HG02943 (cell line): ENCODE results near the gene ATP8A2.

Experiments
- ATAC-seq: cut with Tn5 transposase; IDR thresholded peaks from one replicate; pipeline ENCODE4 v1.9.1; 2021; ENCODE audit warnings: mild to moderate bottlenecking, low read depth, moderate library complexity; ENCODE audit not compliant: unreplicated experiment

The ATP8A2 gene

GRCh38 chr13:25840261-25840660 is 468.5 kb downstream of the ATP8A2 start:
- ATAC-seq: no peak

GRCh38 chr13:25840931-25841330 is 469.2 kb downstream of the ATP8A2 start:
- no peak for ATAC-seq

GRCh38 chr13:25843692-25844091 is 471.9 kb downstream of the ATP8A2 start:
- no peak for ATAC-seq

- no peak for ATAC-seq
These were observed 473.0 kb downstream of the ATP8A2 start for GRCh38 chr13:25844559-25845434.

GRCh38 chr13:25846222-25846984 is 474.6 kb downstream of the ATP8A2 start:
- no peak for ATAC-seq

GRCh38 chr13:25847145-25847544 is 475.4 kb downstream of the ATP8A2 start:
- no peak for ATAC-seq

GRCh38 chr13:25847635-25848626 is 476.2 kb downstream of the ATP8A2 start:
- no peak for ATAC-seq

GRCh38 chr13:25848812-25849745 is 477.3 kb downstream of the ATP8A2 start:
- no peak for ATAC-seq

- no peak for ATAC-seq
These were observed 486.1 kb downstream of the ATP8A2 start for GRCh38 chr13:25857830-25858229.

GRCh38 chr13:25859528-25859927 is 487.8 kb downstream of the ATP8A2 start:
- no peak for ATAC-seq

- ATAC-seq: no peak
These were observed 488.5 kb downstream of the ATP8A2 start for GRCh38 chr13:25860265-25860664.

- no peak for ATAC-seq
These were observed 489.1 kb downstream of the ATP8A2 start for GRCh38 chr13:25860862-25861261.

GRCh38 chr13:25862156-25862555 is 490.4 kb downstream of the ATP8A2 start:
- ATAC-seq: no peak

GRCh38 chr13:25864116-25864515 is 492.3 kb downstream of the ATP8A2 start:
- no peak for ATAC-seq

GRCh38 chr13:25864936-25865335 is 493.2 kb downstream of the ATP8A2 start:
- ATAC-seq: no peak

- ATAC-seq: no peak
These were observed 493.6 kb downstream of the ATP8A2 start for GRCh38 chr13:25865391-25865790.

GRCh38 chr13:25867038-25867437 is 495.3 kb downstream of the ATP8A2 start:
- no peak for ATAC-seq

- no peak for ATAC-seq
These were observed 496.7 kb downstream of the ATP8A2 start for GRCh38 chr13:25868490-25868889.

GRCh38 chr13:25869941-25870340 is 498.2 kb downstream of the ATP8A2 start:
- no peak for ATAC-seq
